Measurements from ENCODE around the gene ELF4. TPM values are rescaled to one million over a fixed set of nuclear protein-coding genes. Genes with fewer than 3 reads are reported as not detected.

ELF4 gene
- total and polyA plus RNA-seq, 2 of the 13 experiments (the other 11 are each of a cell fraction or from before 2014, with no cell fraction given), result 1.3 to 2.6 TPM

DNA sequence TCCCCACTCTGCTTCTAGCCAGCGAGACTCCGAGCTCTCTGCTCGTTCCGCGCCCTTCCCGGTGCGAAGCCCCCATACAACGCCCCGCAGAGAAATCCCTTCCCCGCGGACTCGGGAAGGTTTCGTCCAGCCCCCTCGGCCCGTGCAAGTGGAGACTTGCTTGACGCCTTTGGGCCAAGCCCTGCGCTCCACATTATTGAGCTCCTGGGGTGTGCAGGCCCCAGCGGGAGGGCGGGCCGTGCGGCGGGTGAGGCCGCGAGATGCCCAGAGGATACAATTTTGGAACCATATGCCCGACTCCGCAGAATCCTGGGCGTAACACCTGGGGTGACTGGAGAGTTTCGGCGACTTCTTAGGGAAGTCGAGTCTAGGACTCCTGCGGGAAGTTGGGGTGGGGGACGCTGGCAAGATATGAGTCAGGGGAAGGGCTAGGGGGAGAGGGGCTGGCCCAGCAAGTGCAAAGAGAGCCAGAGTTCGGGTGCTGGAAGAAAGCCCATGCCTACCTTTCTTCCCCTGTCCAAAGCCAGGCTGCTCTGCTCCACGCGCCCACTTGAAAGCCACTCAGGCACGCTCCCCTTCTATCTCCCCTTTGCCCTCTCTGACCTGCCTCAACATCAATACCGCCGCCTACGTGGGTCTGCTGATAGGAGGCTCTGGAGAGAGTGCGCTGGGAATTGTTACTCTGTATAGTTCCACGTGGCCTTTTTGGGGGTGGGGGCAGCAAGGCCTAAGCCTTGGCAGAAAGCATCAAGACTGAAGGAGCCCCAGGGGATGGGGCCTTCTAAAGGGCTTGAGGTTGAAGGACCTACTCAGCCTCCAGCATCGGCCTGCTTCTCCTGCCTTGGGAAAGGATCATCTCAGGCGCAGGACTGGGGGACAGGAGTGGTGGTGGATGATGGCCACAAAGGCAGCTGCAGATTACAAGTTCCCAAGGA lies 1.2 kb upstream of the ELF4 start:
- Histone ChIP-seq H3K4me1 (ENCODE audit: insufficient read depth, low read length) (peaks cover 16% of the 10 kb centered on the region), H3K4me2 (ENCODE audit: low read depth, low read length) (peak overlapping the region; percentile 39), H4K20me1 (ENCODE audit: insufficient read depth, low read length) (no peaks in the 10 kb centered on the region), H3K9ac (ENCODE audit: insufficient read depth, low read depth, low read length) (no peak overlapping the region), H3K36me3 (replicated peaks in 1 of 2; ENCODE audit: control insufficient read depth in 1 of 2, insufficient read depth in 2 of 2, low read length in 2 of 2) (no peaks in the 10 kb centered on the region), H3K4me3 (replicated peaks in 1 of 3; ENCODE audit: insufficient read depth in 1 of 3, low read depth in 2 of 3, low read length in 3 of 3) (peak overlapping the region in 2 of 3 experiments; percentile 31 to 46; a peak in 2 of 6 replicates), H3K79me2 (ENCODE audit: insufficient read depth, low read length) (no peaks in the 10 kb centered on the region), H3K27me3 (ENCODE audit: control insufficient read depth in 1 of 2, insufficient read depth in 2 of 2, low read length in 2 of 2) (no peaks in the 10 kb centered on the region), H2AFZ (ENCODE audit: low read length) (no peak overlapping the region), H3K9me3 (ENCODE audit: low read length) (no peaks in the 10 kb centered on the region), H3K27ac (ENCODE audit: extremely low read length, insufficient read depth, low read length) (no peak overlapping the region)
- ATAC-seq, result peak; percentile 19; the same call in 2 of the 3 replicates
- no peak for FAIRE-seq
- DNase-seq (ENCODE audit: low spot score), result no peak
- ChIA-PET CTCF (ENCODE audit: low intra/inter-chr PET ratio, low total read pairs) (no interaction called here), POLR2A (no interaction called here)
- WGBS (ENCODE audit: low lambda C conversion rate), result 30% methylated on average over 4 of the region's 43 CpGs
- in situ Hi-C loops (cut with HindIII; ENCODE audit: extremely low pct_ligation_motif_present, low pct_unique_long_range_greater_than_20kb) (no loop called here), intact Hi-C loops (cut with micrococcal nuclease; ENCODE audit: unreplicated experiment) (no loop called here)
- BruUV-seq (replicated peaks), result no TSS peak
- TF ChIP-seq TBP (CRISPR knock-in tag; IDR thresholded peaks at IDR 0.05), result no peak
- TF ChIP-seq ERF (CRISPR knock-in tag; IDR thresholded peaks at IDR 0.05), result no peak
- TF ChIP-seq, protein P1, sequence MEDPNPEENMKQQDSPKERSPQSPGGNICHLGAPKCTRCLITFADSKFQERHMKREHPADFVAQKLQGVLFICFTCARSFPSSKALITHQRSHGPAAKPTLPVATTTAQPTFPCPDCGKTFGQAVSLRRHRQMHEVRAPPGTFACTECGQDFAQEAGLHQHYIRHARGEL (CRISPR knock-in tag; IDR thresholded peaks at IDR 0.05), result no peak
- TF ChIP-seq, protein P2, sequence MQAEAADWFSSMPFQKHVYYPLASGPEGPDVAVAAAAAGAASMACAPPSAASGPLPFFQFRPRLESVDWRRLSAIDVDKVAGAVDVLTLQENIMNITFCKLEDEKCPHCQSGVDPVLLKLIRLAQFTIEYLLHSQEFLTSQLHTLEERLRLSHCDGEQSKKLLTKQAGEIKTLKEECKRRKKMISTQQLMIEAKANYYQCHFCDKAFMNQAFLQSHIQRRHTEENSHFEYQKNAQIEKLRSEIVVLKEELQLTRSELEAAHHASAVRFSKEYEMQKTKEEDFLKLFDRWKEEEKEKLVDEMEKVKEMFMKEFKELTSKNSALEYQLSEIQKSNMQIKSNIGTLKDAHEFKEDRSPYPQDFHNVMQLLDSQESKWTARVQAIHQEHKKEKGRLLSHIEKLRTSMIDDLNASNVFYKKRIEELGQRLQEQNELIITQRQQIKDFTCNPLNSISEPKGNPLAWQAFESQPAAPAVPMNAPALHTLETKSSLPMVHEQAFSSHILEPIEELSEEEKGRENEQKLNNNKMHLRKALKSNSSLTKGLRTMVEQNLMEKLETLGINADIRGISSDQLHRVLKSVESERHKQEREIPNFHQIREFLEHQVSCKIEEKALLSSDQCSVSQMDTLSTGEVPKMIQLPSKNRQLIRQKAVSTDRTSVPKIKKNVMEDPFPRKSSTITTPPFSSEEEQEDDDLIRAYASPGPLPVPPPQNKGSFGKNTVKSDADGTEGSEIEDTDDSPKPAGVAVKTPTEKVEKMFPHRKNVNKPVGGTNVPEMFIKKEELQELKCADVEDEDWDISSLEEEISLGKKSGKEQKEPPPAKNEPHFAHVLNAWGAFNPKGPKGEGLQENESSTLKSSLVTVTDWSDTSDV (CRISPR knock-in tag; IDR thresholded peaks at IDR 0.05), result no peak
- no peak for TF ChIP-seq RAD51 (IDR thresholded peaks at IDR 0.05; ENCODE audit: borderline replicate concordance)
- TF ChIP-seq PRMT3 (CRISPR knock-in tag; IDR thresholded peaks at IDR 0.05; ENCODE audit: borderline replicate concordance, low read depth), result no peak
- no peak for TF ChIP-seq ZFP37 (CRISPR knock-in tag; IDR thresholded peaks at IDR 0.05; ENCODE audit: borderline replicate concordance)
- TF ChIP-seq FOXC1 (CRISPR knock-in tag; IDR thresholded peaks at IDR 0.05; ENCODE audit: borderline replicate concordance), result no peak
- TF ChIP-seq, protein P3, sequence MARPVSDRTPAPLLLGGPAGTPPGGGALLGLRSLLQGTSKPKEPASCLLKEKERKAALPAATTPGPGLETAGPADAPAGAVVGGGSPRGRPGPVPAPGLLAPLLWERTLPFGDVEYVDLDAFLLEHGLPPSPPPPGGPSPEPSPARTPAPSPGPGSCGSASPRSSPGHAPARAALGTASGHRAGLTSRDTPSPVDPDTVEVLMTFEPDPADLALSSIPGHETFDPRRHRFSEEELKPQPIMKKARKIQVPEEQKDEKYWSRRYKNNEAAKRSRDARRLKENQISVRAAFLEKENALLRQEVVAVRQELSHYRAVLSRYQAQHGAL (CRISPR knock-in tag; IDR thresholded peaks at IDR 0.05; ENCODE audit: not compliant biosample characterization), result no peak
- no peak for TF ChIP-seq NR2F6 (IDR thresholded peaks at IDR 0.05)
- 0 out of 2 replicates have a peak, but pooled peaks have one; percentile 38 for TF ChIP-seq NR2F6 (CRISPR knock-in tag; IDR thresholded peaks at IDR 0.05)
- no peak for TF ChIP-seq KAT7 (CRISPR knock-in tag; IDR thresholded peaks at IDR 0.05; ENCODE audit: borderline replicate concordance)
- TF ChIP-seq ZNF562 (CRISPR knock-in tag; IDR thresholded peaks at IDR 0.05; ENCODE audit: borderline replicate concordance), result no peak
- TF ChIP-seq, protein P4, sequence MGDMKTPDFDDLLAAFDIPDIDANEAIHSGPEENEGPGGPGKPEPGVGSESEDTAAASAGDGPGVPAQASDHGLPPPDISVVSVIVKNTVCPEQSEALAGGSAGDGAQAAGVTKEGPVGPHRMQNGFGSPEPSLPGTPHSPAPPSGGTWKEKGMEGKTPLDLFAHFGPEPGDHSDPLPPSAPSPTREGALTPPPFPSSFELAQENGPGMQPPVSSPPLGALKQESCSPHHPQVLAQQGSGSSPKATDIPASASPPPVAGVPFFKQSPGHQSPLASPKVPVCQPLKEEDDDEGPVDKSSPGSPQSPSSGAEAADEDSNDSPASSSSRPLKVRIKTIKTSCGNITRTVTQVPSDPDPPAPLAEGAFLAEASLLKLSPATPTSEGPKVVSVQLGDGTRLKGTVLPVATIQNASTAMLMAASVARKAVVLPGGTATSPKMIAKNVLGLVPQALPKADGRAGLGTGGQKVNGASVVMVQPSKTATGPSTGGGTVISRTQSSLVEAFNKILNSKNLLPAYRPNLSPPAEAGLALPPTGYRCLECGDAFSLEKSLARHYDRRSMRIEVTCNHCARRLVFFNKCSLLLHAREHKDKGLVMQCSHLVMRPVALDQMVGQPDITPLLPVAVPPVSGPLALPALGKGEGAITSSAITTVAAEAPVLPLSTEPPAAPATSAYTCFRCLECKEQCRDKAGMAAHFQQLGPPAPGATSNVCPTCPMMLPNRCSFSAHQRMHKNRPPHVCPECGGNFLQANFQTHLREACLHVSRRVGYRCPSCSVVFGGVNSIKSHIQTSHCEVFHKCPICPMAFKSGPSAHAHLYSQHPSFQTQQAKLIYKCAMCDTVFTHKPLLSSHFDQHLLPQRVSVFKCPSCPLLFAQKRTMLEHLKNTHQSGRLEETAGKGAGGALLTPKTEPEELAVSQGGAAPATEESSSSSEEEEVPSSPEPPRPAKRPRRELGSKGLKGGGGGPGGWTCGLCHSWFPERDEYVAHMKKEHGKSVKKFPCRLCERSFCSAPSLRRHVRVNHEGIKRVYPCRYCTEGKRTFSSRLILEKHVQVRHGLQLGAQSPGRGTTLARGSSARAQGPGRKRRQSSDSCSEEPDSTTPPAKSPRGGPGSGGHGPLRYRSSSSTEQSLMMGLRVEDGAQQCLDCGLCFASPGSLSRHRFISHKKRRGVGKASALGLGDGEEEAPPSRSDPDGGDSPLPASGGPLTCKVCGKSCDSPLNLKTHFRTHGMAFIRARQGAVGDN (CRISPR knock-in tag; IDR thresholded peaks at IDR 0.05), result peak; percentile 38; the same call in 1 of the 2 replicates
- no peak for TF ChIP-seq ZNF180 (CRISPR knock-in tag; IDR thresholded peaks at IDR 0.05; ENCODE audit: borderline replicate concordance, low read depth)
- TF ChIP-seq ZSCAN31 (CRISPR knock-in tag; IDR thresholded peaks at IDR 0.05; ENCODE audit: low read depth), result no peak

Data from HepG2 (cell line).